HEK293 (cell line): Measurements from ENCODE around the gene CYP2A6.

Experiments
- KLF1 ChIP-seq: fragments of 450-650 bp; formaldehyde crosslinking; IDR thresholded peaks from 2 replicates; pipeline ENCODE4 v1.5.1; 2016; ENCODE audit warnings: missing biosample characterization, missing genetic modification characterization
- MZF1 ChIP-seq: fragments of 450-650 bp; formaldehyde crosslinking; IDR thresholded peaks from 2 replicates; pipeline ENCODE4 v1.5.1; 2017; ENCODE audit warnings: missing biosample characterization, missing genetic modification characterization, borderline replicate concordance
- REPIN1 ChIP-seq: fragments of 450-650 bp; formaldehyde crosslinking; IDR thresholded peaks from 2 replicates; pipeline ENCODE4 v1.5.1; 2017; ENCODE audit warnings: missing biosample characterization, missing genetic modification characterization, low read depth
- REST ChIP-seq: fragments of 450-650 bp; formaldehyde crosslinking; IDR thresholded peaks from 2 replicates; pipeline ENCODE4 v1.5.1; 2016; ENCODE audit warnings: missing biosample characterization, missing genetic modification characterization
- SP2 ChIP-seq: fragments of 450-650 bp; formaldehyde crosslinking; IDR thresholded peaks from 2 replicates; pipeline ENCODE4 v1.5.1; 2016; ENCODE audit warnings: missing biosample characterization, missing genetic modification characterization
- WT1 ChIP-seq: fragments of 450-650 bp; formaldehyde crosslinking; IDR thresholded peaks from 2 replicates; pipeline ENCODE4 v1.5.1; 2016; ENCODE audit warnings: missing biosample characterization, missing genetic modification characterization
- YY2 ChIP-seq: fragments of 450-650 bp; formaldehyde crosslinking; IDR thresholded peaks from 2 replicates; pipeline ENCODE4 v1.5.1; 2016; ENCODE audit warnings: missing biosample characterization, missing genetic modification characterization
- ZBTB11 ChIP-seq: fragments of 450-650 bp; formaldehyde crosslinking; conservative IDR thresholded peaks from 2 replicates; pipeline ENCODE4 v1.5.1; 2016; ENCODE audit warnings: low read depth, missing biosample characterization, missing genetic modification characterization
- ZBTB20 ChIP-seq: fragments of 450-650 bp; formaldehyde crosslinking; IDR thresholded peaks from 2 replicates; pipeline ENCODE4 v1.5.1; 2016; ENCODE audit warnings: missing biosample characterization, missing genetic modification characterization
- ZEB2 ChIP-seq: fragments of 450-650 bp; formaldehyde crosslinking; IDR thresholded peaks from 2 replicates; pipeline ENCODE4 v1.5.1; 2016; ENCODE audit warnings: missing biosample characterization, missing genetic modification characterization
- ZFP3 ChIP-seq: fragments of 450-650 bp; formaldehyde crosslinking; IDR thresholded peaks from 2 replicates; pipeline ENCODE4 v1.5.1; 2016; ENCODE audit warnings: low read depth, missing biosample characterization, missing genetic modification characterization
- ZNF133 ChIP-seq: fragments of 450-650 bp; formaldehyde crosslinking; IDR thresholded peaks from 2 replicates; pipeline ENCODE4 v1.5.1; 2016; ENCODE audit warnings: missing biosample characterization, missing genetic modification characterization
- ZNF169 ChIP-seq: fragments of 450-650 bp; formaldehyde crosslinking; IDR thresholded peaks from 2 replicates; pipeline ENCODE4 v1.5.1; 2016; ENCODE audit warnings: missing biosample characterization, missing genetic modification characterization
- ZNF2 ChIP-seq: fragments of 450-650 bp; formaldehyde crosslinking; IDR thresholded peaks from 2 replicates; pipeline ENCODE4 v1.5.1; 2016; ENCODE audit warnings: missing biosample characterization, missing genetic modification characterization
- ZNF202 ChIP-seq: fragments of 450-650 bp; formaldehyde crosslinking; IDR thresholded peaks from 2 replicates; pipeline ENCODE4 v1.5.1; 2016; ENCODE audit warnings: missing biosample characterization, missing genetic modification characterization, borderline replicate concordance
- ZNF23 ChIP-seq: fragments of 450-650 bp; formaldehyde crosslinking; IDR thresholded peaks from 2 replicates; pipeline ENCODE4 v1.5.1; 2016; ENCODE audit warnings: missing biosample characterization, missing genetic modification characterization, borderline replicate concordance
- ZNF274 ChIP-seq, 2 experiments: fragments of 200-500 bp in 1 of 2; fragments of 450-650 bp in 1 of 2; sonication (Bioruptor generic) in 1 of 2; formaldehyde crosslinking in 1 of 2; IDR thresholded peaks; 2 replicates each; pipeline versions ENCODE4 v1.5.1 to v1.6.1; 2014 to 2016; ENCODE audit warnings: borderline replicate concordance in 1 of 2, inconsistent platforms in 1 of 2, low read length in 1 of 2, missing biosample characterization in 1 of 2, missing genetic modification characterization in 1 of 2
- ZNF324 ChIP-seq: fragments of 450-650 bp; formaldehyde crosslinking; IDR thresholded peaks from 2 replicates; pipeline ENCODE4 v1.5.1; 2016; ENCODE audit warnings: missing biosample characterization, missing genetic modification characterization
- ZNF561 ChIP-seq: fragments of 450-650 bp; IDR thresholded peaks from 2 replicates; pipeline ENCODE4 v1.5.1; 2018; ENCODE audit warnings: missing biosample characterization, missing genetic modification characterization, borderline replicate concordance
- ZNF585B ChIP-seq: fragments of 450-650 bp; formaldehyde crosslinking; IDR thresholded peaks from 2 replicates; pipeline ENCODE4 v1.5.1; 2016; ENCODE audit warnings: missing biosample characterization, missing genetic modification characterization
- ZNF621 ChIP-seq: fragments of 450-650 bp; formaldehyde crosslinking; IDR thresholded peaks from 2 replicates; pipeline ENCODE4 v1.5.1; 2017; ENCODE audit warnings: missing biosample characterization, missing genetic modification characterization
- ZNF626 ChIP-seq: fragments of 450-650 bp; sonication (Bioruptor Pico); formaldehyde crosslinking; IDR thresholded peaks from 2 replicates; pipeline ENCODE4 v1.5.1; 2018; ENCODE audit warnings: missing biosample characterization, missing genetic modification characterization, inconsistent platforms
- ZNF707 ChIP-seq: fragments of 450-650 bp; formaldehyde crosslinking; IDR thresholded peaks from 2 replicates; pipeline ENCODE4 v1.5.1; 2016; ENCODE audit warnings: missing biosample characterization, missing genetic modification characterization
- ZNF768 ChIP-seq: fragments of 450-650 bp; formaldehyde crosslinking; IDR thresholded peaks from 2 replicates; pipeline ENCODE4 v1.5.1; 2018; ENCODE audit warnings: missing biosample characterization, mild to moderate bottlenecking, missing genetic modification characterization
- ZSCAN16 ChIP-seq: fragments of 450-650 bp; formaldehyde crosslinking; IDR thresholded peaks from 2 replicates; pipeline ENCODE4 v1.5.1; 2016; ENCODE audit warnings: missing biosample characterization, missing genetic modification characterization
- TF ChIP-seq, protein P1 (sequence below): fragments of 450-650 bp; formaldehyde crosslinking; IDR thresholded peaks from 2 replicates; pipeline ENCODE4 v1.5.1; 2016; ENCODE audit warnings: missing biosample characterization, missing genetic modification characterization, low read depth
- TF ChIP-seq, protein P2 (sequence below): fragments of 450-650 bp; formaldehyde crosslinking; IDR thresholded peaks from 2 replicates; pipeline ENCODE4 v1.5.1; 2016; ENCODE audit warnings: missing biosample characterization, missing genetic modification characterization
- TF ChIP-seq, protein P3 (sequence below): fragments of 450-650 bp; formaldehyde crosslinking; IDR thresholded peaks from 2 replicates; pipeline ENCODE4 v1.5.1; 2017; ENCODE audit warnings: missing biosample characterization, missing genetic modification characterization

Gene CYP2A6

DNA sequence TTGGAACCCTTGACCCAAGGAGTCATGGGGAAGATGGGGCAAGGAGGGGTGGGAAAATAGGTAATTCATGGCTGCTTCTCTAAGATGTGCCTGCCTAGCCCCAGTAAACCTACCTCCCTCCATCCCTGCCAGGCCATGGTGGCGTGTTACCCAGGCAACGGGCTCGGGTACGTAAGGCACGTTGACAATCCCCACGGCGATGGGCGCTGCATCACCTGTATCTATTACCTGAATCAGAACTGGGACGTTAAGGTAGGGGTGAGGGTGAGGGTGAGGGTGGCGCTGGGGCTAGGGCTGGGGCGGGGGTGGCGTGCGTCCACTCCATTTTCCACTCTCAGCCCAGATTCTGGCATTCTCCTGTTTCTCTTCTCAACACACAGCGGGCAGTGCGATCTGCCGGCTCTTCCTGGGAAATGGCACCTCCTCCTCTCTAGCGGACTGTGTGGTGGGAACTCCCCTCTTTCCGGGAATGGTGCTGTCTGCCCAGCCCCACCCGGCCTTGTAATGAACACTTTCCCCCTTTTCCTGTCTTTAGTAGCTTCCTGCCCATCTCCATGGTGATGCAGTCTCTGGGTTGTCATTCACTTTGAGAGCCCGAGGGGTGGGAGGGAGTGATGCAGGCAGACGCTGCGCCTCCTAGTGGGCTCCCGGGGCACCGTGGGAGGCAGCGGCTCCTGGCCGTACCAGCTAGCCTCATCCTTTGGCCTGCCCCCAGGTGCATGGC, 43.7 kb downstream of the CYP2A6 start (continued):
- TF ChIP-seq SP2 (tag by site-specific recombination) (peak; percentile 85), ZNF768 (tag by site-specific recombination) (no peak; the same call in 1 of the 2 replicates), ZEB2 (tag by site-specific recombination) (peak; percentile 81), ZBTB11 (tag by site-specific recombination) (peak; percentile 60), ZNF561 (peak; percentile 92; the same call in 1 of the 2 replicates), ZFP3 (tag by site-specific recombination) (no peak), WT1 (tag by site-specific recombination) (peak; percentile 67), ZNF621 (tag by site-specific recombination) (no peak), ZNF324 (peak; percentile 88; the same call in 1 of the 2 replicates), REST (tag by site-specific recombination) (no peak), ZNF169 (tag by site-specific recombination) (no peak), ZNF2 (tag by site-specific recombination) (peak; percentile 84), ZNF133 (tag by site-specific recombination) (no peak), MZF1 (tag by site-specific recombination) (no peak), YY2 (tag by site-specific recombination) (peak; percentile 50), ZNF23 (tag by site-specific recombination) (no peak), ZNF626 (tag by site-specific recombination) (no peak), ZNF274 (IDR thresholded peaks at IDR 0.05; ENCODE audit: low read length) (no peak), ZNF274 (tag by site-specific recombination; IDR thresholded peaks at IDR 0.05; ENCODE audit: borderline replicate concordance) (no peak), KLF1 (tag by site-specific recombination) (peak; percentile 96), ZNF202 (tag by site-specific recombination) (no peak), ZBTB20 (tag by site-specific recombination) (no peak), REPIN1 (tag by site-specific recombination) (no peak), ZNF707 (no peak), ZSCAN16 (tag by site-specific recombination) (no peak), ZNF585B (tag by site-specific recombination) (no peak)
- TF ChIP-seq, protein P1, sequence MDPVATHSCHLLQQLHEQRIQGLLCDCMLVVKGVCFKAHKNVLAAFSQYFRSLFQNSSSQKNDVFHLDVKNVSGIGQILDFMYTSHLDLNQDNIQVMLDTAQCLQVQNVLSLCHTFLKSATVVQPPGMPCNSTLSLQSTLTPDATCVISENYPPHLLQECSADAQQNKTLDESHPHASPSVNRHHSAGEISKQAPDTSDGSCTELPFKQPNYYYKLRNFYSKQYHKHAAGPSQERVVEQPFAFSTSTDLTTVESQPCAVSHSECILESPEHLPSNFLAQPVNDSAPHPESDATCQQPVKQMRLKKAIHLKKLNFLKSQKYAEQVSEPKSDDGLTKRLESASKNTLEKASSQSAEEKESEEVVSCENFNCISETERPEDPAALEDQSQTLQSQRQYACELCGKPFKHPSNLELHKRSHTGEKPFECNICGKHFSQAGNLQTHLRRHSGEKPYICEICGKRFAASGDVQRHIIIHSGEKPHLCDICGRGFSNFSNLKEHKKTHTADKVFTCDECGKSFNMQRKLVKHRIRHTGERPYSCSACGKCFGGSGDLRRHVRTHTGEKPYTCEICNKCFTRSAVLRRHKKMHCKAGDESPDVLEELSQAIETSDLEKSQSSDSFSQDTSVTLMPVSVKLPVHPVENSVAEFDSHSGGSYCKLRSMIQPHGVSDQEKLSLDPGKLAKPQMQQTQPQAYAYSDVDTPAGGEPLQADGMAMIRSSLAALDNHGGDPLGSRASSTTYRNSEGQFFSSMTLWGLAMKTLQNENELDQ (tag by site-specific recombination), result no peak
- TF ChIP-seq, protein P2, sequence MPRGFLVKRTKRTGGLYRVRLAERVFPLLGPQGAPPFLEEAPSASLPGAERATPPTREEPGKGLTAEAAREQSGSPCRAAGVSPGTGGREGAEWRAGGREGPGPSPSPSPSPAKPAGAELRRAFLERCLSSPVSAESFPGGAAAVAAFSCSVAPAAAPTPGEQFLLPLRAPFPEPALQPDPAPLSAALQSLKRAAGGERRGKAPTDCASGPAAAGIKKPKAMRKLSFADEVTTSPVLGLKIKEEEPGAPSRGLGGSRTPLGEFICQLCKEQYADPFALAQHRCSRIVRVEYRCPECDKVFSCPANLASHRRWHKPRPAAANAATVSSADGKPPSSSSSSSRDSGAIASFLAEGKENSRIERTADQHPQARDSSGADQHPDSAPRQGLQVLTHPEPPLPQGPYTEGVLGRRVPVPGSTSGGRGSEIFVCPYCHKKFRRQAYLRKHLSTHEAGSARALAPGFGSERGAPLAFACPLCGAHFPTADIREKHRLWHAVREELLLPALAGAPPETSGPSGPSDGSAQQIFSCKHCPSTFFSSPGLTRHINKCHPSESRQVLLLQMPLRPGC, result no peak
- TF ChIP-seq, protein P3, sequence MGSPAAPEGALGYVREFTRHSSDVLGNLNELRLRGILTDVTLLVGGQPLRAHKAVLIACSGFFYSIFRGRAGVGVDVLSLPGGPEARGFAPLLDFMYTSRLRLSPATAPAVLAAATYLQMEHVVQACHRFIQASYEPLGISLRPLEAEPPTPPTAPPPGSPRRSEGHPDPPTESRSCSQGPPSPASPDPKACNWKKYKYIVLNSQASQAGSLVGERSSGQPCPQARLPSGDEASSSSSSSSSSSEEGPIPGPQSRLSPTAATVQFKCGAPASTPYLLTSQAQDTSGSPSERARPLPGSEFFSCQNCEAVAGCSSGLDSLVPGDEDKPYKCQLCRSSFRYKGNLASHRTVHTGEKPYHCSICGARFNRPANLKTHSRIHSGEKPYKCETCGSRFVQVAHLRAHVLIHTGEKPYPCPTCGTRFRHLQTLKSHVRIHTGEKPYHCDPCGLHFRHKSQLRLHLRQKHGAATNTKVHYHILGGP (tag by site-specific recombination), result no peak
